SKM-1 (cell line): ENCODE results near the gene HYAL3.
"Not testable (repeated sequence)": the region's sequence is repeated elsewhere in the genome, so short reads cannot be mapped to it uniquely, and the experiment has no call there.

ENCODE experiments used
- DNase-seq: peaks from one replicate; lab custom pipeline; 2025; ENCODE audit not compliant: unreplicated experiment; lab: John Stamatoyannopoulos, UW

HYAL3 gene

DNA sequence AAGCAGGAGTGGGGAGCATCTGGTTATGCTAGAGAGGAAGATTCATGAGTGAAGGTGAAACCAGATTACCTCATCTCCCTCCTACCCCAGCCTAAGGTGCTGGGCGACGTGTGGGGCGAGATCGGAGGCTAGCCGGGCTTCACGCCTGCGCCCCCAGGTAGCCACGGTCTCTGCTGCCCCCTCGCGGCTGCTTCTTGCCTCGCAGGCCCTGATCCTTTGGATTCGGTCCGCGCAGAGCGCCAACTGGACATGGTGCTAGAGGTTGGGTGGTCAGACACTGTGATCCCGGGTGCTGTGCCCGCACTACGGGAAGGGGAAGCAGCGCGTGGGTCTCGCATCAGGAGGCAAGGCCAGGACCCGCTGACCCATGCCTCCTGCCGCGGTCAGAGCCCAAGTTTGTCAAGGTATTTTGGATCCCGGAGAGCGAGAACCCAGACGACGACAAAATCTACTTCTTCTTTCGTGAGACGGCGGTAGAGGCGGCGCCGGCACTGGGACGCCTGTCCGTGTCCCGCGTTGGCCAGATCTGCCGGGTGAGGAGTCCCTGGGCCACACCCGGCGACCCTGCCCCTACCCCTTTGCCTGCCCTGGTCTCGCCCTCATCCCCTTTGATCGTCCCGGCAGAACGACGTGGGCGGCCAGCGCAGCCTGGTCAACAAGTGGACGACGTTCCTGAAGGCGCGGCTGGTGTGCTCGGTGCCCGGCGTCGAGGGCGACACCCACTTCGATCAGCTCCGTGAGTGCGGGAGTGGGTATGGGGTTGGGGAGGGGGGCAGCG, 26.1 kb downstream of the HYAL3 start:
- DNase-seq: peak; percentile 58

GRCh38 chr3:50272538-50272910, 26.7 kb downstream of the HYAL3 start:
- DNase-seq: not testable (repeated sequence)

DNA sequence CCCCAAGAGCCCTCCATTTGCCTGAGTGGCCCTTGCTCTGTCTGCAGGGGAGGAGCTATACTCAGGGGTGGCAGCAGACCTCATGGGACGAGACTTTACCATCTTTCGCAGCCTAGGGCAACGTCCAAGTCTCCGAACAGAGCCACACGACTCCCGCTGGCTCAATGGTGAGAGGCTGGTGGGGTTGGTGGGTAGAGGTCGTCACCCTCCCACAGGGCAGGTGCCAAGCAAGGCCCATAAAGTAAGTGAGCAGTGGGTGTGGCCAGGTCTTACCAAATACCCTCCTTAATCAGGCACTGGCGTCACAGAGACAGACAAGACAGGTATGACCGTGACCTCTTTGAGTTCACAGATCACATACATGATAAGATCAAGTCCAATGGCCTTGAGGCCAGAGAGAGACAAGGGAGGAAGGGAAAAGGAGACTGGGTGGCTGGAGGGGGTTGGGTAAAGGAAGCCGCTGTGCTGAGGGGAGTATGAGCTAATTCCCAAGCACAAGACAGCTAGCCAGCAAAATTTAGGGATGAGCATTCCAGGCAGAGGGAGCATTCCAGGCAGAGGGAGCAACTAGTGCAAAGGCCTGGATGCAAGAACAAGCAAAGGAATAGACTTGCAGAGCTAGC, 27.8 kb downstream of the HYAL3 start:
- no peak for DNase-seq

- DNase-seq: no peak
These were observed 28.6 kb downstream of the HYAL3 start for GRCh38 chr3:50270422-50271224.

GRCh38 chr3:50269977-50270413, 29.2 kb downstream of the HYAL3 start:
- DNase-seq: no peak

DNA sequence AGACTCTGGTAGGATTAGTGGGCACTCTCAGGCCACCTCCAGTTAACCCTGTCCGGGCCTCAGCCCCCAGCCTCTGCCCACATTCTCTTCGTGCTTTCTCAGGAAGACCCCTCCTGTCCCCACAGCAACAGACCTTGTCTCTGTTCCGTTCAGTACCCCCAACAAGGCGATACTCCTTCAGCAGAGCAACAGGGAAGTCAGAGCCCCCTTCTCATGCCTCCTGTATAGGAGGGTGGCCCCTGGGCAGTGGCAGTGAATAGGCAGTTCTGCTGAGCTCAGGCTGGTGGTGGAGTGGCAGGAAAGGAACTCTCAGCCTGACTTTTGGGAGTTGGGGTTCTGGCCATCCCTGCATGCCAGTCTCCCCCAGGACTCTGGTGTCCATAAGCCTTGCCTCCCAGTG, 29.7 kb downstream of the HYAL3 start:
- DNase-seq: no peak

- DNase-seq: no peak
These were observed 30.3 kb downstream of the HYAL3 start, which contains the start of gene SEMA3B for GRCh38 chr3:50268703-50269451. Gene SEMA3B (plus strand): TSS chr3:50269147. CDS start chr3:50269241, 94 bp downstream.

- DNase-seq: no peak
These were observed 30.9 kb downstream of the HYAL3 start for GRCh38 chr3:50268276-50268675.

DNA sequence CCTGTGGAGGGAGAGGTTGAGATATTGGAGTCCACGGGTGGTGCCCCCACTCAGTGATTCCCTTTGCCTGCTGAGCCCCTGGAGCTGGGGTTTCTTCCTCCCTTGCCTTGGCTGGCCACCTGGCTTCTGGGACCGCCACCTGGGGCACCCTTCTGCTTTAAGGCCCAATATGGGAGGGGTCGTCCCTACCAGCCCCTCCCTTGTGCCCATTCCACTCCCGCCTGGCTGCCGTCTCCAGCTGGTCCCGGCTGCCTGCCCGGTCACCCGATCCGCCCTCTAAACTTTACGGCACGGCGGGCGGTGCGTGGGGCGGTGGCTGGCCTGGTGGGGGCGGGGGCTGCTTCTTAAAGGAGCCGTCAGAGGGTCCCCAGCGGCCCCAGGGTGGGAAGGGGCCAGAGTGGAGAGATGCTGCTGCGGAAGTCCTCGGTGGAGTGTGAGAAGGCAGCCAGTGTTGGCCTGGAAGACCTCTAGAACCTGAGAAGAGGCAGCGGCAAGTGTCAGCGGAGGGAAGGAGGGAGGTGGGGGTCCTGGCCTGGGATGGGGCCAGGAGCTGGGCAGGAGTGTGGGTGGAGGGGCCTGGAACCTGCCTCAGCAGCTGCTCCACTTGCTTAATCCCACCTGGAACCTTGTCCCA, 31.8 kb downstream of the HYAL3 start:
- no peak for DNase-seq

DNA sequence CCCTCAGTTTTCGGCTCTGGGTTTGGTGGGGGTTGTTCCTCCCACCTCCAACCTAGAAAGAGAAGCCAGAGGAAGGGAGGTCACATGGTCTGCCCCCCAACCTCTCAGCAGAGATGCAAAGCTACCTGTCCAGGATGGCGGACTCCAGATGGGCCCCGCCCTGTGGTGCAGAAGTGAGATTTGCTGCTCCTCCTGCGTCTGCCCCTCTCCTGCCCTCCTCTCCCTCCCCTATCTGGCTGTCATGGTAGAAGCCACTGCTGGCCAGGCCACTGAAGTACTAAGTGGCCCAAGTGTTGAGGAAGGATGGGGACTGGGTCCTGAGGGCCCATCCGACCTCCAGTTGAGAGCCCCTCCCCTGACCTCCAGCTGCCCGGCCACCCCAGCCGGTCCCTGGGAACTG, 32.4 kb downstream of the HYAL3 start:
- DNase-seq: no peak

GRCh38 chr3:50266017-50266416, 33.2 kb downstream of the HYAL3 start:
- no peak for DNase-seq

- DNase-seq: no peak
These were observed 33.6 kb downstream of the HYAL3 start for GRCh38 chr3:50265571-50265970.

DNA sequence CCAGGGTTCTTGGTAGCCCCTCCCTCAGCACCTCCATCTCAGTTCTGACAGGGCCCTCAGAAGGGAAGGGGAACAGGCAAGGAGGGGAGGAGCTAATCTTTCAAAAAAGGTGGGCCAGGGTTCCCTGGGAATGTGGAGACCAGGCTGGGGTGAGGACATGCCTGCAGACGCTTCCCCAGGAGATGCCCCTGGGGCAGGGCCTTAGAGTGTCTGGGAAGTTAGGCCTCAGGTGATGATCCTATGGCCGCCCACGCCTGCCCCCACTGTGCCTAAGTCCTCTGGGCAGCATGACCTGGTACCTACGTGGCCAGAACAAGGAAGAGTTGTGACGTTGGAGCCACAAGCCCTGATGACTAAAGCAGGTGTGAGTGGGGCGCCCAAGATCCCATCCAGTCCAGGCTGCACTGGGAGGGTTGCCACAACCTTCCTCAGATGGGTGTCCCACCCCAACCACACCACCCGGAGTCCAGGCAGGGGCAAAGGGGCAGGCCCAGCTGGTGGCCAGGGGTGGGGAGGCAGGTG, 34.2 kb downstream of the HYAL3 start:
- DNase-seq: no peak

GRCh38 chr3:50264383-50264963, 34.7 kb downstream of the HYAL3 start:
- no peak for DNase-seq

DNA sequence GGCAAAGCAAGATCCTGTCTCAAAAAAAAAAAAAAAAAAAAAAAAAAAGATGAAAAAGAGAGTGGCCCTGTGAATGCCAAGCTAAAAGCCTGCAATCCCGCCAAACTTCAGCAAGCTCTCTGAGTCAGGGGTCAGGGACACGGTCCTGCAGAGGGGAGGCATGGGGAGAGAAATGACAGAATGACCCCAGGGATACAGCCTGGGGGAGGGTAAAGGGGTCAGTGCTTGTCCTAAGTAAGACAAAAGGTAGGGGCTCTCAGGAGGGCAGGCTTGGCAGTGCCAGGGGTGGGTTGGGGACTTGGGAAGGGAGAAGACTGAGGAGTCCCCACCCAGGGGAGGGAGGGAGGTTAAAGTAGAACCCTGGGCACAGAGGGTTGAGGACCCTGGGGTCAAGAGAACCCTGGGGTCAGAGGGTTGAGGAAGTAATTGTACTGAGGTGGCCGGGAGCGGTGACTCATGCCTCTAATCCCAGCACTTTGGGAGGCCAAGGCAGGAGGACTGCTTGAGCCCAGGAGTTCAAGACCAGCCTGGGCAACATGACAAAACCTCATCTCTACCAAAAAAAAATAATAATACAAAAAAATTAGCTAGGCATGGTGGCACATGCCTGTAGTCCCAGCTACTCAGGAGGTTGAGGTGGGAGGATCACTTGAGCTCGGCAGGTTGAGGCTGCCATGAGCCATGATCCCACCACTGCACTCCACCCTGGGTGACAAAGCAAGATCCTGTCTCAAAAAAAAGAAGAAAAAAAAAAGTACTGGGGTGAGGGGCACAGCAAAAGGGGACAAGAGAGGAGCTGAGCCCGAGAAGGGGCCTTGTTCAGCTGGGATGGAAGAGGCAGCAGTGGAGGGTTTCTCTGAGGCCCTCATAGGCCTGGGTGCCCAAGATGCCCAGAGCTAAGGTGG, 35.5 kb downstream of the HYAL3 start:
- DNase-seq: no peak

DNA sequence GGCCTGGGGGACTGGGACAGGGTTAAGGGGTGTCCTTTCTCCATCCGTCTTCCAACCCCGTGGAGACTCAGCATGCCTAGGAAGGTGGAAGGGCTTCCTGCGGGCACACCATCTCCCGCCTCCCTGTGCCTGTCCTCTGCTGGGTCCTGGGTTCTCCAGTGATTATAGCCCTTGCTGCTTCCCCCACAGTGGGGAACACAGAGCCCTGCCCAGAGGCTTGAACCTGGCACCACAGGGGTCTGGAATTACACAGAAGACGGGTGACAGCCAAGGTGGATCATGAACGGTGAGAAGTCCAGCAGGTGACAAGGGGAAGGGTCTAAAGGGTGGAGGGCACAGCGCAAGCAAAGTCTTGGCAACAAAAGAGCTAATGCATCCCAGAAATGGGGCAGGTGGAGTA, 36.4 kb downstream of the HYAL3 start:
- no peak for DNase-seq

- not testable (repeated sequence) for DNase-seq
These were observed 37.0 kb downstream of the HYAL3 start for GRCh38 chr3:50262200-50262599.

- no peak for DNase-seq
These were observed 37.7 kb downstream of the HYAL3 start for GRCh38 chr3:50261505-50261904.

GRCh38 chr3:50260942-50261441, 38.2 kb downstream of the HYAL3 start:
- DNase-seq: no peak
